LNCAP (cell line): ENCODE measurements around the gene TMEM39B.

Source experiments
- CTCF ChIP-seq: fragments of 450-650 bp; IDR thresholded peaks from 2 replicates; pipeline ENCODE4 v1.5.1; 2017; ENCODE audit warnings: mild to moderate bottlenecking

TMEM39B gene

DNA sequence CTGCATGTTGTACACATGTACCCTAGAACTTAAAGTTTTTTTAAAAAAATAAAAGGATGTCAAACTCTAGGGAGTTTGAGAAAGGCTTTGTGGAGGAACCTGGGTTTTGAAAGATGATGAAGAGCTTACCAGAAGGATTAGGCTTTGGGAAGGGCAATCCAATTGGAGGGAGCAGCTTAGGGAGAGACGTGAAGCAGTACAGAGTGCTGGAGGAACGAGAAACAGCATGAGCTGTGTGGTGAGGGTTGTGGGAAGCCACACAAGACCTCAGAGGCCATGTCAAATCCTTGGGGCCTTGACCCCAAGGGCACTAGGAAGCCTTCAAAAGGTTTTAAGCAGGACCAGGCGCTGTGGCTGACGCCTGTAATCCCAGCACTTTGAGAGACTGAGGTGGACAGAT lies 26.7 kb downstream of the TMEM39B start:
- no peak for TF ChIP-seq CTCF

DNA sequence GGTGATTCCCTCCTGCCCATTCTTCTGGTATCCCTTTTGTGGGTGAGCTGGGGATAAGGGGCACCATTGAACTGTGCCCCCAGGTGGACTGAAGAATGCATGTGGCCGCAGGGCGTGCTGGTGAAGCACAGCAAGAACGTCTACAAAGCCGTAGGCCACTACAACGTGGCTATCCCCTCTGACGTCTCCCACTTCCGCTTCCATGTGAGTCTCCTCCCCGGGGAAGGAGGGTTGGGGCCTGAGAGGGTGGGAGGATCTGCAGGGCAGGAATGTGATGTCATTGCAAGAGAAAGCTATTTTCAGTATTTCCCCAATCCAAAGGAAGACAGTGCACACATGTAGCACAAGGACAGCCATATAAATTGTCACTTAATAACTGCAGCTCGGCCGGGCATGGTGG lies 27.6 kb downstream of the TMEM39B start:
- no peak for TF ChIP-seq CTCF

DNA sequence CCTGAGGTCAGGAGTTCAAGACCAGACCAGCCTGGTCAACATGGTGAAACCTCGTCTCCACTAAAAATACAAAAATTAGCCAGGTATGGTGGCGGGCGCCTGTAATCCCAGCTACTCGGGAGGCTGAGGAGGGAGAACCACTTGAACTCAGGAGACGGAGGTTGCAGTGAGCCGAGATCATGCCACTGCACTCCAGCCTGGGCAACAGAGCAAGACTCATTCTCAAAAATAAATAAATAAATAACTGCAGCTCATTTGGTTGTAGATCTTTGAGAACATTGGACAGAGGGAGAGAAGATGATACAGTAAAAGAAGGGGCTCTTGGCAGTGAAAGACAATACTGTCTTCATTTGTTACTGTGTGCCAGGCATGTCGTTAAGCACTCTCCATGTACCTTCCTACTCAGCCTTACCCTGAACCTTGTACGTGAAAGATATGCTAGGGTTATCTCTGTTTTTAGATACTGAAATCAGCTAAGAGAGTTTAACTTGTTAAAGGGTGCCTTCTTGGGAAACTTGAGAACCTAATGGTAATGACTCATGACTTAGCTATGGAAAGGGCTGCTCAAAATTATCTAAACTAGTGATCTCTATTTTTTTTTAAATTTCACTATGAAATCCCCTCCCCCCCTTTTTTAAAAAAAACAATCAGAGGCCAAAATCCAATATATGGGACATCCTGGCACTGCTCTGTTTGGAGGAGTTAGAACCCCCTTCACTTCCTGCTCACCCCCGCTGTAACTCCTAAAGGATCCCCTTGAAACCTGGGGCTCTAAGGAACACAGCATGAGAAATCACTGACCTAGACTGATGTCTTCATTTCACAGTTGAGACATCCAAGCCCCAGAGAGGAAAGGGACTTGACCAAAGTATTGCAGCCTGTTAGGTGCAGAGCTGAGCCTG lies 28.3 kb downstream of the TMEM39B start:
- TF ChIP-seq CTCF, result no peak

DNA sequence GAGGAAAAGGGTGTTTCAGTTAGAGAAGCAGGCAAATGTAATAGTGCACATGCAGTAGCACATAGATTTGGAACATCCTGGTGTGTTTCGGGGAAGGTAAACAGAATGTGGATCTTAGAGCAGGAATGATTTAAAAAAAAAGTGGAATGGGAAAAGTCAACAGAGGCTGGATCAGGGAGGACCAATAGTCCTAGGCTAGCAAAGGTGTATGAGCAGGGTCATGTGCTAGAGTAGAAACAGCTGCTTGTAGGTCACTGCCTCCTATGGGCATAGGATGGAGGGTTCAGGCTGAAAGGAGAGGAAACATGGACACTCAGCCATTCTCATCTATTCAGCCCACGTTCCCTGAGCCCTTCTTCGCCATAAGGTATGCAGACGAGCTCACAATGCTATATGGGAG lies 31.4 kb downstream of the TMEM39B start:
- no peak for TF ChIP-seq CTCF

DNA sequence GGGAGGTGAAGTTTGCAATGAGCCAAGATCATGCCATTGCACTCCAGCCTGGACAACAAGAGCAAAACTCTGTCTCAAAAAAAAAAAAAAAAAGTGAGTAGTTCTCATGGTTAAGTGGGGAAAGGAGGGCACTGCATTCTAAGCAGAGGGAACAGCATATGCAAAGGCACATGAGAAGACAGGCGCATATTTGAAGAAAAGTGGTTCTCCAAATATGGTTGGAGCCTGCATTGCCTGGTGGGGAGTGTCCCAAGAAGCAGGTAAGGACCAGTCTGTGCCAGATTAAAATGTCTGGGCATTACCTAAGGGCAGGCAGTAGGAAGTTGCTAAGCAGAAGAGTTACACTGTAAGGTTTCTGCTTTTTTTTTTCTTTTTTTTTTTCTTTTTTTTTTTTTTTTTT lies 32.6 kb downstream of the TMEM39B start:
- no peak for TF ChIP-seq CTCF

DNA sequence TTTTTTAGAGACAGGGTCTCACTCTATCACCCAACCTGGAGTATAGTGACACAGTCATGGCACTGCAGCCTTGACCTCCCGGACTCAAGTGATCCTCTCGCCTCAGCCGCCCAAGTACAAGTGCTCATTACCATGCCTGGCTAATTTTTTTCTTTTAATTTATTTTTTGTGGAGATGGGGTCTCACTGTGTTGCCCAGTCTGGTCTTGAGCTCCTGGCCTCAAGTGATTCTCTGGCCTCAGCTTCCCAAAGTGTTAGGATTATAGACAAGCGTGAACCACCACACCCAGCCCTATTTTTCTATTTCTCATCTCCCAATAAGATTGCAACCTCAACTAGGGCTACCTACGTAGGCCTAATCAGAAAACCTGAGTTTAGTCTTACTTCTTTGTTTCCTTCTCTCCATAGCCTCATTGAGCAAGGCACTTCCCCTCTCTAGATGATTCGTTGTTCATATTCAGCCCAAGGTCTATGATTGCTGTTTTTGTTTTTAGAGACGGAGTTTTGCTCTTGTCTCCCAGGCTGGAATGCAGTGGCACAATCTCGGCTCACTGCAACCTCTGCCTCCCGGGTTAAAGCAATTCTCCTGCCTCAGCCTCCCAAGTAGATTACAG lies 34.0 kb downstream of the TMEM39B start:
- TF ChIP-seq CTCF, result no peak

DNA sequence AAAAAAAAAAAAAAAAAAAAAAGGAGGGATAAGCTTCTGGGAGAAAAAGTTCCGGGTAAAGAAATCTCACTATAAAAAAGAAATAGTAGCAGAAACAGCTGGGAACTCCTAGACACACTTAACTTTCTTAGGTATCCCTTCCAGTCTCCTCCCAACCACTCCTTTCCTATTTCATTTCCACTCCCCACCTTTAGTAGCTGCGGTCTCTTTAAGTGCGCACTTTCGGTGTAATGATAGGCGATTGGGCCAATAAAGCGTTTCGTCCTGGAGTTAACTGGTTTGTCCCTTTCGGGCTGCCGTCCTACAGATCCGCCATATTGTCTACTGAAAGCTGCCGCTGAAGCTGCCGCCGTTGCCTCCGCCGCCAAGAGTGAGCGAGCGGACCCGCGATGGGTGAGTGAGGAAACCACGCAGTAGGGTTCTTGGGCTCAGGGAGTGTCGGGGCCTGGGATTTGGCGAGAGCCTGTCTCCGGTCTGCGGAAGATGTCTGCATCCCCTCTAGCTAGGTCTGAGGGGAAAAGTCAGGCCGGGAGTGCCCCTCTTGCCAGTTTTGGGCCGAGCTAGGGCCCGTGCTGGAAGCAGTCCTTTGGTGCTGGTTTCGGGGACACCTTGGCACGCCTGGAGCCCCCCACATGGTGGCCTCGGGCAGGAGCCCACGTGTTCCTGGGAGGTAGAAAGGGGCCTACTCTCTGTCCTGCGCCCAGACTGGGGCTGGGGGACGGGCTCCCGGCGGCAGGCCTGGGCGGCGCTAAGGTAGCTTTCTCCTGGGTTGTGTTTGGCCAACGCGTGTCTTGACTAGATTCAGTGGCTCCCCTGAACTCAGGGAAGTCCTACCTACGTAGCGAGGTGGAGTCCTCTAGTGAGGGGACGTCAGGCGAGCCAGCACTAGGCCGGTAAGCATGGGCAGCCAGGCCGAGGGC lies 35.3 kb downstream of the TMEM39B start, which contains the start of gene KPNA6:
Gene KPNA6, plus strand, starts transcription at position 315 of the 920 bp plus-strand sequence. Its CDS starts 75 bp downstream, at position 390.
- no peak for TF ChIP-seq CTCF
